Gastroesophageal sphincter (tissue), 2 donors: ENCODE results near the gene GJB3.

Experiments
- EP300 ChIP-seq: sonication (generic); formaldehyde crosslinking; IDR thresholded peaks from one replicate; pipeline ENCODE4 v1.6.1; 2017; ENCODE audit warnings: antibody characterized with exemption, mild to moderate bottlenecking
- POLR2A ChIP-seq, 2 donors: fragments of 450-650 bp; IDR thresholded peaks; one replicate each; pipeline ENCODE4 v1.6.1; 2017; ENCODE audit warnings: antibody characterized with exemption in 2 of 2, mild to moderate bottlenecking in 2 of 2, moderate library complexity in 1 of 2
- POLR2AphosphoS5 ChIP-seq: sonication (generic); formaldehyde crosslinking; IDR thresholded peaks from one replicate; pipeline ENCODE4 v1.6.1; 2017; ENCODE audit warnings: antibody characterized with exemption

DNA sequence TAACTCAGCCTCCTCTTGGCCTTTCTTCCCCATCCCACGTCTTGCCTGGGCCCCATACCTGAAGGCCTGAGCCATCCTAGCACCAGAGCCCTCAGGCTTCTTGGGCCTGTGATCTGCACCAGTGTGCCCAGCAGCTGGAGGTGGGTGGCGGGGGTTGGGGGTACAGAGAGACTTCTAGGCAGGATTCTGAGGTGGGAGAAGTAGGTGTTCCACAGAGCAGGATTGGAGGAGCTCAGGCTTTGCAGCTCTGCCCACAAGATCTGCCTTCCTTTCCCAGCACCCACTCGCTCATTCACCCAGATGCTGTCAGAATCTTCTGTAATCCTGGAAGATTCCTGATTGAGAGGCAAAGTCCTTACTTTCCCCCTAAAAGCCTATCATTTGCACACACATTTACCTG is 36.2 kb upstream of the GJB3 start:
- no peak for TF ChIP-seq EP300
- TF ChIP-seq POLR2AphosphoS5 = no peak
- no peak for TF ChIP-seq POLR2A (IDR thresholded peaks at IDR 0.05)
